HepG2 (cell line): Measurements from ENCODE around the gene CDC34. TPM values are rescaled to one million over a fixed set of nuclear protein-coding genes. Genes with fewer than 3 reads are reported as not detected.

Source experiments
- BCL6 ChIP-seq: IDR thresholded peaks from 2 replicates; pipeline ENCODE4 v1.6.1; 2016; ENCODE audit warnings: missing genetic modification reagents, missing compliant biosample characterization
- CREB3 ChIP-seq: sonication (generic); formaldehyde crosslinking; IDR thresholded peaks from 2 replicates; pipeline ENCODE4 v1.5.0; 2020; ENCODE audit warnings: missing genetic modification reagents
- ESRRA ChIP-seq: sonication (generic); formaldehyde crosslinking; IDR thresholded peaks from 2 replicates; pipeline ENCODE4 v1.5.1; 2020; ENCODE audit warnings: mild to moderate bottlenecking, low read depth, missing genetic modification reagents
- MIER3 ChIP-seq: IDR thresholded peaks from 2 replicates; pipeline ENCODE4 v1.6.1; 2016; ENCODE audit warnings: missing compliant biosample characterization, borderline replicate concordance
- NPAS2 ChIP-seq: sonication (generic); formaldehyde crosslinking; IDR thresholded peaks from 2 replicates; pipeline ENCODE4 v1.8.0; 2022; ENCODE audit warnings: mild to moderate bottlenecking, missing genetic modification reagents, borderline replicate concordance
- RAD21 ChIP-seq: fragments of 450-650 bp; formaldehyde crosslinking; IDR thresholded peaks from 2 replicates; pipeline ENCODE4 v1.5.0; 2020; ENCODE audit warnings: mild to moderate bottlenecking
- SP5 ChIP-seq: IDR thresholded peaks from 2 replicates; pipeline ENCODE4 v1.6.1; 2016; ENCODE audit warnings: low read depth, borderline replicate concordance
- ZBTB3 ChIP-seq: sonication (generic); formaldehyde crosslinking; IDR thresholded peaks from 2 replicates; pipeline ENCODE4 v1.4.0; 2020; ENCODE audit warnings: low read depth, mild to moderate bottlenecking, moderate library complexity, missing genetic modification reagents, borderline replicate concordance
- ZBTB7B ChIP-seq: sonication (generic); formaldehyde crosslinking; IDR thresholded peaks from 2 replicates; pipeline ENCODE4 v1.4.0; 2020; ENCODE audit warnings: missing genetic modification reagents
- ZNF407 ChIP-seq: sonication (generic); formaldehyde crosslinking; IDR thresholded peaks from one replicate; pipeline ENCODE4 v1.5.1; 2020; ENCODE audit warnings: mild to moderate bottlenecking, missing genetic modification reagents; ENCODE audit errors: not compliant biosample characterization
- ZNF580 ChIP-seq: IDR thresholded peaks from 2 replicates; pipeline ENCODE4 v1.6.1; 2016; ENCODE audit warnings: low read depth, borderline replicate concordance
- polyA plus RNA-seq, 8 experiments: library from polyadenylated mRNA; depleted of rRNA in 3 of 8; stranded (reverse) in 7 of 8; unstranded in 1 of 8; fragments of >200 nt; fragmentation: Illumina TruSeq in 4 of 8; extraction: Trizol in 4 of 8; gene quantifications; 2 replicates each; pipeline versions ENCODE4 v1.2.1 to v1.2.3, GENCODE V29; 2011 to 2016; ENCODE audit warnings: low read depth in 4 of 8, missing spikeins in 1 of 8, mixed read lengths in 1 of 8; ENCODE audit not compliant: insufficient read depth in 1 of 8
- total RNA-seq, 5 experiments: library from RNA; depleted of rRNA; stranded (reverse); fragments of >200 nt; fragmentation: Illumina TruSeq; extraction: Trizol; gene quantifications; 2 replicates each; pipeline ENCODE4 v1.2.3, GENCODE V29; 2016; ENCODE audit warnings: low read depth in 1 of 5

Gene CDC34
- total and polyA plus RNA-seq, 2 of the 13 experiments (the other 11 are each of a cell fraction or from before 2014, with no cell fraction given) = 138 to 150 TPM

DNA sequence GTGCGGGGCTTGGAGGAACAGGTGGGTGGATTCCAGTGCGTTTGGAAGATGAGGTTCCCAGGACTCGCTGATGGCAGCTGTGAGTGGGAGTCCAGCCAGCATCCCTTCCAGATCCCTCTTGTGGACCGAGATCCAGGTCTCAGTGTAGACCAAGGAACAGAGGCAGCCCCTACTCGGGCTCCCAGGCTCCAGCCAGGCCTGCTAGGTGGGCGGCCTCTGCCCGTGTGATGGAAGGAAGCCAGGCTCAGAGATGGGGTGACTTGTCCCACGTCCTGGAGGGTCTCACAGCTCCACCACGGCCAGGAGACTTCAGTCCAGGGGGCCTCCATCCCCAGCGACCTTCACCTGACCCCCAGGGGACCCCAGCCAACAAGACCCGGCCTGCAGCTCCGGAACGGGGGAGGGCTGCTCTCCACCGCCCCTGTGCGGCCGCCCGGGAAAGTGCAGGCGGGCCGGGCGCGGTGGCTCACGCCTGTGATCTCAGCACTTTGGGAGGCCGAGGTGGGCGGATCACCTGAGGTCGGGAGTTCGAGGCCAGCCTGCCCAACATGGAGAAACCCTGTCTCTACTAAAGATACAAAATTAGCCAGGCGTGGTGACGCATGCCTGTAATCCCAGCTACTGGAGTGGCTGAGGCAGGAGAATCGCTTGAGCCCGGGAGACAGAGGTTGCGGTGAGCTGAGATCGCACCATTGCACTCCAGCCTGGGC lies 36.0 kb upstream of the CDC34 start (continued):
- TF ChIP-seq ZNF407 (CRISPR knock-in tag) (no peak), NPAS2 (CRISPR knock-in tag) (no peak), MIER3 (CRISPR knock-in tag) (no peak), ESRRA (CRISPR knock-in tag) (0 out of 2 replicates have a peak, but pooled peaks have one; percentile 48), BCL6 (CRISPR knock-in tag) (no peak), SP5 (CRISPR knock-in tag) (0 out of 2 replicates have a peak, but pooled peaks have one; percentile 31), CREB3 (CRISPR knock-in tag) (no peak), ZBTB7B (peak; percentile 73; the same call in 1 of the 2 replicates), RAD21 (peak; percentile 70), ZNF580 (peak; percentile 81; the same call in 1 of the 2 replicates), ZBTB3 (no peak)
- TF ChIP-seq, all 625 proteins: peak for 70
